A549 (cell line): ENCODE measurements around the gene CFAP61.

Source experiments
- EP300 ChIP-seq, 2 experiments: fragments of >200 bp; sonication (Bioruptor Twin); formaldehyde crosslinking; IDR thresholded peaks; 2 replicates in 1 of 2; 3 replicates in 1 of 2; pipeline ENCODE4 v1.6.1; 2016 to 2017
- JUN ChIP-seq, 2 experiments: fragments of >200 bp; sonication (Bioruptor Twin); formaldehyde crosslinking; IDR thresholded peaks; 2 replicates in 1 of 2; 3 replicates in 1 of 2; pipeline ENCODE4 v1.6.1; 2016 to 2017
- KDM5A ChIP-seq: fragments of 200-600 bp; sonication (generic); IDR thresholded peaks from 2 replicates; pipeline ENCODE4 v1.6.1; 2016; ENCODE audit warnings: antibody characterized with exemption, mild to moderate bottlenecking
- POLR2A ChIP-seq: IDR thresholded peaks from 2 replicates; pipeline ENCODE4 v1.6.1; 2012; ENCODE audit warnings: mild to moderate bottlenecking, low read length
- RAD21 ChIP-seq, 2 experiments: fragments of >200 bp in 1 of 2; sonication (Bioruptor Twin) in 1 of 2; formaldehyde crosslinking in 1 of 2; IDR thresholded peaks in 1 of 2; conservative IDR thresholded peaks in 1 of 2; 2 replicates in 1 of 2; 3 replicates in 1 of 2; pipeline ENCODE4 v1.6.1; 2012 to 2018; ENCODE audit warnings: inconsistent platforms in 1 of 2
- RFX5 ChIP-seq: fragments of 450-650 bp; IDR thresholded peaks from 2 replicates; pipeline ENCODE4 v1.7.1; 2014; ENCODE audit warnings: antibody characterized with exemption, mild to moderate bottlenecking, moderate library complexity
- ZC3H11A ChIP-seq: fragments of 450-650 bp; IDR thresholded peaks from 2 replicates; pipeline ENCODE4 v1.6.1; 2014; ENCODE audit warnings: antibody characterized with exemption, mild to moderate bottlenecking
- TF ChIP-seq, protein P1 (sequence below): fragments of >200 bp; sonication (Bioruptor Twin); formaldehyde crosslinking; IDR thresholded peaks from 3 replicates; pipeline ENCODE4 v1.5.1; 2016
- TF ChIP-seq, protein P2 (sequence below): fragments of 250-450 bp; sonication (Bioruptor Pico); IDR thresholded peaks from 2 replicates; pipeline ENCODE4 v1.5.0; 2020; ENCODE audit warnings: low read depth, mild to moderate bottlenecking, moderate library complexity

DNA sequence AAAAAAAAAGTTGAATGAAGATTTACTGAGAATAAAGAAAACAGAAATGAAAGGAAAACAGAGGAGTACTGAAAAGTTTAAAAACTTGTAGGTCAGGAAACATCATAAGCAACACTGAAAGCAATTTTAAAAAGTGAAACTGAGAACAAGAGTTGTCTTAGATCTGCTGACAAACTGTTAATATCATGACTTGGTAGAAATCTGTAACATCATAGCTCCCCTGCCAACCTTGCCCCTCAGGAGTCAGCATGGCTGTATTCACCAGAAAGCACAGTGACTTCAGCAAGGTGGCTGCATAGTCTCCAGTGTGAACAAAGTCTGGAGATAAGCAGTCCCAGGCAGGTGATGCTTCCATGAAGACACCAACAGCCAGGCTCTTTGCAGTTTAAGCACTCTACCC, 29.8 kb upstream of the CFAP61 start:
- TF ChIP-seq, protein P1, sequence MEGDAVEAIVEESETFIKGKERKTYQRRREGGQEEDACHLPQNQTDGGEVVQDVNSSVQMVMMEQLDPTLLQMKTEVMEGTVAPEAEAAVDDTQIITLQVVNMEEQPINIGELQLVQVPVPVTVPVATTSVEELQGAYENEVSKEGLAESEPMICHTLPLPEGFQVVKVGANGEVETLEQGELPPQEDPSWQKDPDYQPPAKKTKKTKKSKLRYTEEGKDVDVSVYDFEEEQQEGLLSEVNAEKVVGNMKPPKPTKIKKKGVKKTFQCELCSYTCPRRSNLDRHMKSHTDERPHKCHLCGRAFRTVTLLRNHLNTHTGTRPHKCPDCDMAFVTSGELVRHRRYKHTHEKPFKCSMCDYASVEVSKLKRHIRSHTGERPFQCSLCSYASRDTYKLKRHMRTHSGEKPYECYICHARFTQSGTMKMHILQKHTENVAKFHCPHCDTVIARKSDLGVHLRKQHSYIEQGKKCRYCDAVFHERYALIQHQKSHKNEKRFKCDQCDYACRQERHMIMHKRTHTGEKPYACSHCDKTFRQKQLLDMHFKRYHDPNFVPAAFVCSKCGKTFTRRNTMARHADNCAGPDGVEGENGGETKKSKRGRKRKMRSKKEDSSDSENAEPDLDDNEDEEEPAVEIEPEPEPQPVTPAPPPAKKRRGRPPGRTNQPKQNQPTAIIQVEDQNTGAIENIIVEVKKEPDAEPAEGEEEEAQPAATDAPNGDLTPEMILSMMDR, result no peak
- TF ChIP-seq POLR2A, result no peak
- TF ChIP-seq JUN (IDR thresholded peaks at IDR 0.05), result no peak
- TF ChIP-seq RFX5, result no peak
- TF ChIP-seq ZC3H11A, result no peak
- TF ChIP-seq, protein P2, sequence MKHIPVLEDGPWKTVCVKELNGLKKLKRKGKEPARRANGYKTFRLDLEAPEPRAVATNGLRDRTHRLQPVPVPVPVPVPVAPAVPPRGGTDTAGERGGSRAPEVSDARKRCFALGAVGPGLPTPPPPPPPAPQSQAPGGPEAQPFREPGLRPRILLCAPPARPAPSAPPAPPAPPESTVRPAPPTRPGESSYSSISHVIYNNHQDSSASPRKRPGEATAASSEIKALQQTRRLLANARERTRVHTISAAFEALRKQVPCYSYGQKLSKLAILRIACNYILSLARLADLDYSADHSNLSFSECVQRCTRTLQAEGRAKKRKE (CRISPR knock-in tag), result no peak
- TF ChIP-seq KDM5A, result no peak
- no peak for TF ChIP-seq EP300 (IDR thresholded peaks at IDR 0.05)
- no peak for TF ChIP-seq RAD21 (conservative IDR thresholded peaks at IDR 0.05 in 1 of 2, IDR thresholded peaks at IDR 0.05 in 1 of 2)
